ENCODE measurements around the gene ODF4. TPM values are rescaled to one million over a fixed set of nuclear protein-coding genes. Genes with fewer than 3 reads are reported as not detected.

The ODF4 gene
- total and polyA plus RNA-seq, 2 of the 4 experiments (the other 2 are of a cell fraction), result not detected

GRCh38 chr17:8292639-8293395, 46.8 kb upstream of the ODF4 start:
- no peak overlapping the region for H2BK120ac ChIP-seq (ENCODE audit: low read depth, low read length)
- no peak overlapping the region for H2BK15ac ChIP-seq (ENCODE audit: low read depth, low read length)
- no peak overlapping the region for H4K8ac ChIP-seq (ENCODE audit: low read depth in 2 of 2, low read length in 2 of 2)
- BruUV-seq (replicated peaks), result no TSS peak
- WGBS, 2 experiments (ENCODE audit: extremely low coverage in 2 of 2, insufficient read length in 1 of 2), result 75 to 86% methylated on average over 1 of the region's 5 CpGs
- H2AK9ac ChIP-seq (replicated peaks; ENCODE audit: low read depth, low read length, poor library complexity), result no peak overlapping the region
- H4K91ac ChIP-seq (ENCODE audit: insufficient read depth, low read depth, low read length), result no peak overlapping the region
- peaks cover 10% of the 10 kb centered on the region for H3K4me1 ChIP-seq (ENCODE audit: control insufficient read depth, insufficient read depth, low read length)
- H3K27ac ChIP-seq (ENCODE audit: insufficient read depth, low read length), result no peak overlapping the region
- no peak overlapping the region for H3K4ac ChIP-seq (ENCODE audit: low read depth, low read length)
- H4K20me1 ChIP-seq (ENCODE audit: insufficient read depth, low read length), result peaks cover 2% of the 10 kb centered on the region; the same call in 1 of the 2 replicates
- ChIA-PET POLR2A (ENCODE audit: unreplicated experiment) (no interaction called here), CTCF (interaction anchor here (0.6 kb wide), 1 partner anchor 43 kb away, joined by 4 read pairs; no protein-coding TSS in a partner anchor)
- no peaks in the 10 kb centered on the region for H3K36me3 ChIP-seq (ENCODE audit: control insufficient read depth, insufficient read depth, low read length)
- H2BK20ac ChIP-seq (ENCODE audit: low read depth, low read length), result no peak overlapping the region
- H2AFZ ChIP-seq (replicated peaks; ENCODE audit: low read length, poor library complexity), result no peak overlapping the region
- H3K27me3 ChIP-seq (ENCODE audit: control insufficient read depth, insufficient read depth, low read length), result no peaks in the 10 kb centered on the region
- H2BK5ac ChIP-seq (ENCODE audit: low read depth, low read length, poor library complexity, severe bottlenecking), result no peak overlapping the region
- no peak overlapping the region for H3K9ac ChIP-seq (ENCODE audit: low read depth, low read length)
- H3K79me1 ChIP-seq (ENCODE audit: low read depth in 1 of 2, low read length in 2 of 2), result peaks cover 16 to 43% of the 10 kb centered on the region in 2 experiments
- H3K14ac ChIP-seq (replicated peaks; ENCODE audit: low read depth, low read length), result no peak overlapping the region
- dilution Hi-C loops (cut with HindIII; ENCODE audit: low sequenced_read_pairs, unreplicated experiment), result no loop called here
- H3K56ac ChIP-seq (ENCODE audit: extremely low read depth, insufficient read depth, low read length), result no peak overlapping the region
- H3K23ac ChIP-seq (ENCODE audit: low read depth, low read length), result no peak overlapping the region
- H2AK5ac ChIP-seq (ENCODE audit: low read depth, low read length), result no peak overlapping the region
- H3K4me3 ChIP-seq (ENCODE audit: insufficient read depth, low read depth, low read length), result no peak overlapping the region
- in situ Hi-C loops (cut with MboI; ENCODE audit: low sequenced_read_pairs), result no loop called here
- no peak overlapping the region for H3K4me2 ChIP-seq (ENCODE audit: low read depth, low read length)
- no peaks in the 10 kb centered on the region for H3K9me3 ChIP-seq (ENCODE audit: control insufficient read depth, insufficient read depth, low read length)
- intact Hi-C loops (cut with micrococcal nuclease), result no loop called here
- no peak overlapping the region for H3K18ac ChIP-seq (ENCODE audit: low read depth, low read length)
- no peak overlapping the region for H4K5ac ChIP-seq (ENCODE audit: low read depth, low read length)
- ATAC-seq (ENCODE audit: low read depth) (no peak), DNase-seq (no peak)
- TF ChIP-seq MAFK (IDR thresholded peaks at IDR 0.05; ENCODE audit: low read depth, low read length) (no peak), MXI1 (IDR thresholded peaks at IDR 0.05; ENCODE audit: borderline replicate concordance, low read depth, low read length) (no peak), FOS (IDR thresholded peaks at IDR 0.05; ENCODE audit: low read depth, low read length) (no peak), CTCF (conservative IDR thresholded peaks at IDR 0.05; ENCODE audit: low read depth, low read length) (no peak), RFX5 (IDR thresholded peaks at IDR 0.05; ENCODE audit: low read depth, low read length) (no peak), SMC3 (IDR thresholded peaks at IDR 0.05; ENCODE audit: low read depth, low read length) (no peak), NFE2L2 (IDR thresholded peaks at IDR 0.05; ENCODE audit: low read depth, low read length) (no peak), POLR2A (IDR thresholded peaks at IDR 0.05; ENCODE audit: low read depth, low read length) (no peak), RAD21 (IDR thresholded peaks at IDR 0.05; ENCODE audit: low read length) (no peak), USF2 (IDR thresholded peaks at IDR 0.05; ENCODE audit: low read depth, low read length) (no peak), CHD1 (IDR thresholded peaks at IDR 0.05; ENCODE audit: low read depth, low read length) (no peak), MAZ (IDR thresholded peaks at IDR 0.05; ENCODE audit: borderline replicate concordance, low read depth, low read length) (no peak), BHLHE40 (IDR thresholded peaks at IDR 0.05; ENCODE audit: low read depth, low read length) (no peak), RCOR1 (IDR thresholded peaks at IDR 0.05; ENCODE audit: insufficient replicate concordance, low read length) (no peak), CEBPB (IDR thresholded peaks at IDR 0.05; ENCODE audit: low read depth, low read length) (no peak)
- TF ChIP-seq, protein P1, sequence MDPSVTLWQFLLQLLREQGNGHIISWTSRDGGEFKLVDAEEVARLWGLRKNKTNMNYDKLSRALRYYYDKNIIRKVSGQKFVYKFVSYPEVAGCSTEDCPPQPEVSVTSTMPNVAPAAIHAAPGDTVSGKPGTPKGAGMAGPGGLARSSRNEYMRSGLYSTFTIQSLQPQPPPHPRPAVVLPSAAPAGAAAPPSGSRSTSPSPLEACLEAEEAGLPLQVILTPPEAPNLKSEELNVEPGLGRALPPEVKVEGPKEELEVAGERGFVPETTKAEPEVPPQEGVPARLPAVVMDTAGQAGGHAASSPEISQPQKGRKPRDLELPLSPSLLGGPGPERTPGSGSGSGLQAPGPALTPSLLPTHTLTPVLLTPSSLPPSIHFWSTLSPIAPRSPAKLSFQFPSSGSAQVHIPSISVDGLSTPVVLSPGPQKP (IDR thresholded peaks at IDR 0.05; ENCODE audit: borderline replicate concordance, low read depth, low read length), result no peak
- H3K9me1 ChIP-seq (ENCODE audit: insufficient read depth, low read length), result peaks cover 24% of the 10 kb centered on the region
